Right lobe of liver (tissue), 4 donors: Measurements from ENCODE around the gene CLDN19.

Experiments used
- CTCF ChIP-seq, 4 donors: fragments of 200-600 bp in 3 of 4; fragments of 450-650 bp in 1 of 4; IDR thresholded peaks; one replicate each; pipeline versions ENCODE4 v1.5.1 to v1.8.0; 2016 to 2022; ENCODE audit warnings: antibody characterized with exemption in 4 of 4, mild to moderate bottlenecking in 2 of 4
- POLR2A ChIP-seq: fragments of 450-650 bp; IDR thresholded peaks from one replicate; pipeline ENCODE4 v1.6.1; 2017; ENCODE audit warnings: antibody characterized with exemption, mild to moderate bottlenecking
- donor health status: DM: no; HTN: no; CAD: no.
- donor health status: DM: no; HTN: no; CAD: no.
- donor health status: DM: no; HTN: yes; CAD: no.

DNA sequence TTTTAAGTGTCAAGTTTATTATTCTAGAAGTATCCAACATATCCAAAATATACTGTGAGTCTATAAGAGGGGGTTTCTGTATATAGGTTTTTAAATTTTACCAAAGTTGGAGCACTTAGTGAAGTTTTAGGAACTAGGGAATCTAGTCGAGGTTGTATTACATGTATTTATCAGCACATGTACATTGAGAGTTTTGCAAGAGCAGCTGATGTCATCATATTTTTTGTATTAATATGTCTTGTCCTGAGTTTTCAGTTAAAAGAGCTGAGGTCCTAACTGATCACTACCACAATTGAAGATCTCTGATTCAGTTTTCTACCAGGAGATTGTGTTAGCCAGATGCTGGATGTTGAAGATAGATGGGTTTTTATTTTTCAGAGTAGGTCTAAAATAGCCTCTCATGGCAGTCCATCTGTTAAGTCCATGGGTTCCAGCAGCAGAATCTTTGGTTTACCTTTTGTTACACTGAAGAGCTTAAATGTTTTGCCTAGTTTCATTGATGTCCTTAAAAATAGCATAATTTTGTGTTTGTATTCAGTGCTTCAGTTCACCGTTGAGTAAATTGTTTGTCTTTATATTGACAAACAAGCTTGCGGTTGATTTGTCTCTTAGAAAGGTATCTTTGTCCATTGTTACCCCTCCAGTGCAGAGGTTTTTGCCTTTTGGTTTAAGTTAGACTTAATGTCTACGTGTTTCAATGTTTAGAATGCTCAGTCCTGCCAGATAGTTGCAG lies 41.8 kb downstream of the CLDN19 start:
- TF ChIP-seq CTCF (IDR thresholded peaks at IDR 0.05): no peak
- no peak for TF ChIP-seq POLR2A
